GM12878 (cell line): Measurements from ENCODE around the gene ACKR4.

Experiments
- ATF2 ChIP-seq: IDR thresholded peaks from 2 replicates; pipeline ENCODE4 v1.6.1; 2012; ENCODE audit warnings: low read length, inconsistent platforms
- CEBPZ ChIP-seq: fragments of 150-350 bp; IDR thresholded peaks from 2 replicates; pipeline ENCODE4 v1.6.1; 2016; ENCODE audit warnings: low read depth, low read length
- CREM ChIP-seq: IDR thresholded peaks from 2 replicates; pipeline ENCODE4 v1.6.1; 2014; ENCODE audit warnings: antibody characterized with exemption, low read depth
- CTCF ChIP-seq, 3 experiments: IDR thresholded peaks in 2 of 3; conservative IDR thresholded peaks in 1 of 3; 2 replicates each; pipeline ENCODE4 v1.5.1; 2011; ENCODE audit warnings: low read depth in 3 of 3, low read length in 3 of 3, mild to moderate bottlenecking in 3 of 3, control low read depth in 2 of 3, moderate library complexity in 2 of 3, inconsistent platforms in 1 of 3, mixed read lengths in 1 of 3; ENCODE audit not compliant: control insufficient read depth in 2 of 3, insufficient read depth in 1 of 3; ENCODE audit errors: extremely low read depth in 1 of 3
- MTA2 ChIP-seq: fragments of 450-650 bp; IDR thresholded peaks from 2 replicates; pipeline ENCODE4 v1.6.1; 2016; ENCODE audit warnings: low read depth, mild to moderate bottlenecking, moderate library complexity
- REST ChIP-seq: IDR thresholded peaks from 2 replicates; pipeline ENCODE4 v1.6.1; 2012; ENCODE audit warnings: mild to moderate bottlenecking, low read depth, low read length
- SRF ChIP-seq, 2 experiments: IDR thresholded peaks; 2 replicates each; pipeline ENCODE4 v1.6.1; 2011; ENCODE audit warnings: low read depth in 2 of 2, low read length in 2 of 2, mild to moderate bottlenecking in 1 of 2, moderate library complexity in 1 of 2
- USF1 ChIP-seq: IDR thresholded peaks from 2 replicates; pipeline ENCODE4 v1.6.1; 2011; ENCODE audit warnings: borderline replicate concordance, low read depth, mild to moderate bottlenecking, moderate library complexity, mixed read lengths, low read length; ENCODE audit not compliant: insufficient read depth; ENCODE audit errors: extremely low read length
- ZBTB40 ChIP-seq: fragments of 450-650 bp; IDR thresholded peaks from 2 replicates; pipeline ENCODE4 v1.6.1; 2016; ENCODE audit warnings: mild to moderate bottlenecking, moderate library complexity, borderline replicate concordance

- no peak for TF ChIP-seq MTA2
- no peak for TF ChIP-seq USF1
- no peak for TF ChIP-seq CTCF (IDR thresholded peaks at IDR 0.05 in 2 of 3, conservative IDR thresholded peaks at IDR 0.05 in 1 of 3; ENCODE audit: control insufficient read depth in 2 of 3, extremely low read depth in 1 of 3, insufficient read depth in 1 of 3, low read depth in 3 of 3, low read length in 3 of 3)
- TF ChIP-seq CREM = no peak
- TF ChIP-seq ZBTB40 = no peak
- TF ChIP-seq REST = no peak
- no peak for TF ChIP-seq SRF (IDR thresholded peaks at IDR 0.05; ENCODE audit: low read depth in 2 of 2, low read length in 2 of 2)
- TF ChIP-seq CEBPZ = no peak
- no peak for TF ChIP-seq ATF2
Observed at GRCh38 chr3:132556508-132557159, 40.4 kb upstream of the ACKR4 start.
